ENCODE measurements around the gene APOA4.

APOA4 gene

DNA sequence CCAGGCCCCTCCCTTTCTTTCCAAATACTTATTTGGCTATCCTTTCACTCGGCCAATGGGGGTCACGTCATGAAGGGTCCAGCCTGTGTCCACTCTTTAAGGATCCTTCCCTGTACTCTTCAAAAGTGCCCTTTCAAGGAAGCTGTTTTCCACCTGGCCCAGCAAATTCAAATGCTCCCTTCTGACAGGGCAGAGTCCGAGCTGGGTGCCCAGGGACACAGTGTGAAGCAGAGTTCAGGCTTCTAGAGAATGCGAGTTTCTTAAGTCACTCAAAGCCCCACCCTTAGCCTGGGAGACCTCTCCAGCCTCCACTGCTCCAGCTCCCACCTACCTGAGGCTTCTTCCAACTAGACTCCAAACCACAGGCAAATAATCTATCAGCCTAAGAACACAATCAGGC lies 19.8 kb upstream of the APOA4 start (continued):
- TF ChIP-seq PRDM6 (tag by site-specific recombination; IDR thresholded peaks at IDR 0.05) (no peak), ZNF629 (tag by site-specific recombination; IDR thresholded peaks at IDR 0.05) (no peak), ZNF433 (tag by site-specific recombination; IDR thresholded peaks at IDR 0.05; ENCODE audit: low read depth) (no peak)

DNA sequence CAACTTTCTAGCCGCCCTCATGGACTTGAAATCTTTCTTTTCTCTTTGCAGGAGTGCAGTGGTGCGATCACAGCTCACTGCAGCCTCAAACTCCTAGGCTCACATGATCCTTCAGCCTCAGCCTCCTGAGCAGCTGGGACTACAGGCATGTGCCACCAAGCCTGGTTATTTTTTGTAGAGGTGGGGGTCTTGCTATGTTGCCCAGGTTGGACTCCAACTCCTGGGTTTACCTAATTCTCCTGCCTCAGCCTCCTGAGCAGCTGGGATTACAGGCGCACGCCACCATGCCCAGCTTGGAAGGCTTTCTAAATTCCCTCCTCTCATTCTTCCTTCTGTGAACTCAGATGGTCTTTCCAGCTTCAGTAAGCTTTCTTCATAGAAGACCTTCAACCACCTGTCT lies 19.0 kb upstream of the APOA4 start:
- Histone ChIP-seq H3K36me3 (ENCODE audit: control insufficient read depth in 2 of 2, insufficient read depth in 1 of 2, low read length in 2 of 2) (peaks cover 0 to 39% of the 10 kb centered on the region in 2 experiments; a peak in 1 of 3 replicates), H3K9me3 (ENCODE audit: control insufficient read depth, insufficient read depth, low read depth, low read length) (no peaks in the 10 kb centered on the region), H3K27ac (ENCODE audit: extremely low read depth, low read depth, low read length) (no peak overlapping the region), H3K4me3 (ENCODE audit: low read depth, low read length) (no peak overlapping the region), H3K4me1 (ENCODE audit: control insufficient read depth, insufficient read depth, low read length) (no peaks in the 10 kb centered on the region)
- CTCF ChIA-PET = interaction anchor here (1.2 to 1.4 kb wide), 2 partner anchors 51 to 264 kb away, joined by 3 to 5 read pairs; no protein-coding TSS in a partner anchor
- TF ChIP-seq ZNF169 (tag by site-specific recombination; IDR thresholded peaks at IDR 0.05) (no peak), ZNF121 (tag by site-specific recombination; IDR thresholded peaks at IDR 0.05) (no peak), ZSCAN23 (tag by site-specific recombination; IDR thresholded peaks at IDR 0.05) (no peak), ZNF768 (tag by site-specific recombination; IDR thresholded peaks at IDR 0.05) (no peak)
- POLR2A ChIA-PET = interaction anchor here (0.7 kb wide), 1 partner anchor 307 kb away, joined by 3 read pairs; no protein-coding TSS in a partner anchor

DNA sequence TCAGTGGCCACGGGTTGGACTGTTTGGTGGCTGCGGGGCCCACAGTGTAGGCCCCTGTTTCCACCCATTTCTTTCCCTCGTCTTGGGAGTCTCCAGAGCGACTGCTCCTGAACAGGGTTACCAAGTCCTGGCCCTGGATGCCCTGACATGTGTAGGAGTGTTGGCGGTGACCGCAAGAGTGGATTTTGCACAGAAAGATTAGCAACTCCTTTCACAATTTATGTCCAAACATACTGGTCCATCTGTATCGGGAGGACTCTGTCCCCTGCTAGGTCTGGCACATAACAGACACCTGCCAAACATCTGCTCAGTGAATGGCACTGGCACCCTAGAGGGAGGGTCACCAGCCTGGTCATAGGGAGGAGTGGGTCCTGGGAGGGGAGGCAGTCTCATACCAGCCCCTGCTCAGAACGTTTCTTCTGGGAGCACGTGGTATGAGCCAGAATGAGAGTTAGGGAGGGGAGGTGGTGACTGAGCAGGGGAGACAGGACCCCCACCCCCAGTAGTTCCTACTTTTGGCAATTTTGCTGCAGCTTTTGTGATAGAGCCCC lies 17.7 kb upstream of the APOA4 start:
- Histone ChIP-seq H3K4me1 (ENCODE audit: control insufficient read depth, insufficient read depth, low read length) (no peaks in the 10 kb centered on the region), H3K9me3 (ENCODE audit: control insufficient read depth, insufficient read depth, low read depth, low read length) (no peaks in the 10 kb centered on the region), H3K27ac (ENCODE audit: extremely low read depth, low read depth, low read length) (no peak overlapping the region), H3K4me3 (ENCODE audit: low read depth, low read length) (no peak overlapping the region), H3K36me3 (ENCODE audit: control insufficient read depth in 2 of 2, insufficient read depth in 1 of 2, low read length in 2 of 2) (peaks cover 0 to 26% of the 10 kb centered on the region in 2 experiments; a peak in 1 of 3 replicates)
- no peak for TF ChIP-seq OSR2 (tag by site-specific recombination; IDR thresholded peaks at IDR 0.05)
- TF ChIP-seq ZNF335 (tag by site-specific recombination; conservative IDR thresholded peaks at IDR 0.05) = 0 out of 2 replicates have a peak, but pooled peaks have one; percentile 10
- CTCF ChIA-PET = interaction anchor here (0.6 to 1.4 kb wide), 3 partner anchors 41 to 265 kb away, joined by 3 to 5 read pairs (median 4); no protein-coding TSS in a partner anchor
- POLR2A ChIA-PET = no interaction called here

- Histone ChIP-seq H3K9me3 (ENCODE audit: control insufficient read depth, insufficient read depth, low read depth, low read length) (no peaks in the 10 kb centered on the region), H3K4me1 (ENCODE audit: control insufficient read depth, insufficient read depth, low read length) (no peaks in the 10 kb centered on the region), H3K4me3 (ENCODE audit: low read depth, low read length) (no peak overlapping the region), H3K36me3 (ENCODE audit: control insufficient read depth in 2 of 2, insufficient read depth in 1 of 2, low read length in 2 of 2) (peaks cover 0 to 21% of the 10 kb centered on the region in 2 experiments; a peak in 1 of 3 replicates), H3K27ac (ENCODE audit: extremely low read depth, low read depth, low read length) (no peak overlapping the region)
- ChIA-PET CTCF (interaction anchor here (0.6 kb wide), 3 partner anchors 40 to 270 kb away, joined by 3 to 4 read pairs (median 3); no protein-coding TSS in a partner anchor), POLR2A (no interaction called here)
- no peak for TF ChIP-seq SCRT2 (tag by site-specific recombination; IDR thresholded peaks at IDR 0.05)
- TF ChIP-seq, protein P1, sequence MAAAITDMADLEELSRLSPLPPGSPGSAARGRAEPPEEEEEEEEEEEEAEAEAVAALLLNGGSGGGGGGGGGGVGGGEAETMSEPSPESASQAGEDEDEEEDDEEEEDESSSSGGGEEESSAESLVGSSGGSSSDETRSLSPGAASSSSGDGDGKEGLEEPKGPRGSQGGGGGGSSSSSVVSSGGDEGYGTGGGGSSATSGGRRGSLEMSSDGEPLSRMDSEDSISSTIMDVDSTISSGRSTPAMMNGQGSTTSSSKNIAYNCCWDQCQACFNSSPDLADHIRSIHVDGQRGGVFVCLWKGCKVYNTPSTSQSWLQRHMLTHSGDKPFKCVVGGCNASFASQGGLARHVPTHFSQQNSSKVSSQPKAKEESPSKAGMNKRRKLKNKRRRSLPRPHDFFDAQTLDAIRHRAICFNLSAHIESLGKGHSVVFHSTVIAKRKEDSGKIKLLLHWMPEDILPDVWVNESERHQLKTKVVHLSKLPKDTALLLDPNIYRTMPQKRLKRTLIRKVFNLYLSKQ (tag by site-specific recombination; IDR thresholded peaks at IDR 0.05; ENCODE audit: borderline replicate concordance) = no peak
- TF ChIP-seq ZBTB8A (tag by site-specific recombination; IDR thresholded peaks at IDR 0.05) = no peak
- TF ChIP-seq, protein P2, sequence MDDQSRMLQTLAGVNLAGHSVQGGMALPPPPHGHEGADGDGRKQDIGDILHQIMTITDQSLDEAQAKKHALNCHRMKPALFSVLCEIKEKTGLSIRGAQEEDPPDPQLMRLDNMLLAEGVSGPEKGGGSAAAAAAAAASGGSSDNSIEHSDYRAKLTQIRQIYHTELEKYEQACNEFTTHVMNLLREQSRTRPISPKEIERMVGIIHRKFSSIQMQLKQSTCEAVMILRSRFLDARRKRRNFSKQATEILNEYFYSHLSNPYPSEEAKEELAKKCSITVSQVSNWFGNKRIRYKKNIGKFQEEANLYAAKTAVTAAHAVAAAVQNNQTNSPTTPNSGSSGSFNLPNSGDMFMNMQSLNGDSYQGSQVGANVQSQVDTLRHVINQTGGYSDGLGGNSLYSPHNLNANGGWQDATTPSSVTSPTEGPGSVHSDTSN (CRISPR knock-in tag; IDR thresholded peaks at IDR 0.05) = no peak
- TF ChIP-seq ZNF335 (tag by site-specific recombination; conservative IDR thresholded peaks at IDR 0.05) = peak; percentile 57; the same call in 1 of the 2 replicates
- no peak for TF ChIP-seq OVOL3 (tag by site-specific recombination; IDR thresholded peaks at IDR 0.05)
- no peak for TF ChIP-seq ZNF404 (tag by site-specific recombination; IDR thresholded peaks at IDR 0.05)
These were observed 17.2 kb upstream of the APOA4 start for GRCh38 chr11:116840224-116840745.
